Breast epithelium (tissue), 4 donors: ENCODE measurements around the gene EDAR. TPM values are rescaled to one million over a fixed set of nuclear protein-coding genes. Genes with fewer than 3 reads are reported as not detected.

Source experiments
- DNase-seq, 2 donors: peaks; one replicate each; pipeline ENCODE4 v3.0.0-alpha.2; 2019; ENCODE audit warnings: low spot score in 2 of 2
- H3K27ac ChIP-seq, 2 donors: fragments of 200-600 bp; sonication (generic) in 1 of 2; one replicate each; pipeline ENCODE4 v1.5.1; 2016 to 2019; ENCODE audit warnings: mild to moderate bottlenecking in 1 of 2
- H3K27me3 ChIP-seq, 2 donors: fragments of 200-600 bp; sonication (generic) in 1 of 2; one replicate each; pipeline versions ENCODE4 v1.5.1 to v1.6.0; 2017 to 2019; ENCODE audit warnings: control low read depth in 1 of 2, mild to moderate bottlenecking in 1 of 2
- H3K36me3 ChIP-seq: fragments of 200-600 bp; one replicate; pipeline ENCODE4 v1.5.1; 2019
- H3K4me1 ChIP-seq, 2 donors: fragments of 200-600 bp; sonication (generic); one replicate each; pipeline ENCODE4 v1.5.1; 2016 to 2019; ENCODE audit warnings: control low read depth in 1 of 2
- H3K4me3 ChIP-seq, 3 donors: fragments of 200-600 bp; sonication (generic); 1 replicate in 2 of 3; 2 replicates in 1 of 3; pipeline ENCODE4 v1.5.1; 2016 to 2019; ENCODE audit warnings: mild to moderate bottlenecking in 3 of 3, moderate library complexity in 2 of 3
- H3K9me3 ChIP-seq, 2 donors: fragments of 200-600 bp; sonication (generic) in 1 of 2; one replicate each; pipeline ENCODE4 v1.5.1; 2016 to 2019; ENCODE audit warnings: control low read depth in 1 of 2
- CTCF ChIP-seq, 3 donors: fragments of 450-650 bp; IDR thresholded peaks; one replicate each; pipeline ENCODE4 v1.5.1; 2016 to 2017; ENCODE audit warnings: antibody characterized with exemption in 3 of 3, mild to moderate bottlenecking in 3 of 3, moderate library complexity in 3 of 3
- POLR2A ChIP-seq: fragments of 450-650 bp; IDR thresholded peaks from one replicate; pipeline ENCODE4 v1.6.1; 2016; ENCODE audit warnings: antibody characterized with exemption, mild to moderate bottlenecking, moderate library complexity
- POLR2AphosphoS5 ChIP-seq, 3 donors: sonication (generic); formaldehyde crosslinking; IDR thresholded peaks; one replicate each; pipeline ENCODE4 v1.6.1; 2017; ENCODE audit warnings: antibody characterized with exemption in 3 of 3
- intact Hi-C: fragments of 100-400 bp; cut with DNase I; formaldehyde crosslinking; loops from one replicate; pipeline ENCODE4 v1.15.1; 2023; ENCODE audit warnings: low total_unique reads
- total RNA-seq, 3 donors: library from RNA; depleted of rRNA; stranded (reverse); fragments of >200 nt; gene quantifications; one replicate each; pipeline ENCODE4 v1.1.0, GENCODE V29; 2016

EDAR gene
- total RNA-seq, 3 donors from 2014 or later, result 0.29 TPM; not detected in 2

GRCh38 chr2:108963057-108963456 lies 26.0 kb downstream of the EDAR start:
- DNase-seq, result no peak
- no peaks in the 10 kb centered on the region for H3K36me3 ChIP-seq
- H3K27me3 ChIP-seq, result no peaks in the 10 kb centered on the region
- intact Hi-C loops, result no loop called here
- no peak overlapping the region for H3K27ac ChIP-seq
- no peaks in the 10 kb centered on the region for H3K9me3 ChIP-seq
- no peak overlapping the region for H3K4me3 ChIP-seq
- no peaks in the 10 kb centered on the region for H3K4me1 ChIP-seq
- TF ChIP-seq POLR2AphosphoS5 (IDR thresholded peaks at IDR 0.05), result no peak
- TF ChIP-seq CTCF (IDR thresholded peaks at IDR 0.05), result no peak
- no peak for TF ChIP-seq POLR2A

GRCh38 chr2:108961796-108962195 lies 27.2 kb downstream of the EDAR start:
- intact Hi-C loops, result no loop called here
- Histone ChIP-seq H3K36me3 (no peaks in the 10 kb centered on the region), H3K27me3 (no peaks in the 10 kb centered on the region), H3K4me1 (no peaks in the 10 kb centered on the region), H3K9me3 (no peaks in the 10 kb centered on the region), H3K27ac (no peak overlapping the region), H3K4me3 (no peak overlapping the region)
- TF ChIP-seq POLR2AphosphoS5 (IDR thresholded peaks at IDR 0.05) (no peak), POLR2A (no peak), CTCF (IDR thresholded peaks at IDR 0.05) (no peak)
- DNase-seq, result no peak

GRCh38 chr2:108960006-108960405 lies 29.0 kb downstream of the EDAR start:
- TF ChIP-seq POLR2AphosphoS5 (IDR thresholded peaks at IDR 0.05), result no peak
- no peak for TF ChIP-seq CTCF (IDR thresholded peaks at IDR 0.05)
- no peak for TF ChIP-seq POLR2A
- Histone ChIP-seq H3K4me3 (no peak overlapping the region), H3K27ac (no peak overlapping the region), H3K36me3 (no peaks in the 10 kb centered on the region), H3K9me3 (no peaks in the 10 kb centered on the region), H3K27me3 (no peaks in the 10 kb centered on the region), H3K4me1 (no peaks in the 10 kb centered on the region)
- DNase-seq, result no peak
- intact Hi-C loops, result no loop called here

GRCh38 chr2:108959401-108959800 lies 29.6 kb downstream of the EDAR start:
- Histone ChIP-seq H3K4me3 (no peak overlapping the region), H3K4me1 (no peaks in the 10 kb centered on the region), H3K27ac (no peak overlapping the region), H3K36me3 (no peaks in the 10 kb centered on the region), H3K27me3 (no peaks in the 10 kb centered on the region), H3K9me3 (no peaks in the 10 kb centered on the region)
- intact Hi-C loops, result no loop called here
- no peak for TF ChIP-seq POLR2AphosphoS5 (IDR thresholded peaks at IDR 0.05)
- TF ChIP-seq CTCF (IDR thresholded peaks at IDR 0.05), result no peak
- TF ChIP-seq POLR2A, result no peak
- no peak for DNase-seq

GRCh38 chr2:108958632-108959341 lies 30.2 kb downstream of the EDAR start:
- H3K4me3 ChIP-seq, result no peak overlapping the region
- intact Hi-C loops, result no loop called here
- TF ChIP-seq CTCF (IDR thresholded peaks at IDR 0.05) (no peak), POLR2A (no peak)
- no peaks in the 10 kb centered on the region for H3K36me3 ChIP-seq
- H3K27me3 ChIP-seq, result no peaks in the 10 kb centered on the region
- H3K4me1 ChIP-seq, result no peaks in the 10 kb centered on the region
- no peaks in the 10 kb centered on the region for H3K9me3 ChIP-seq
- no peak for DNase-seq
- H3K27ac ChIP-seq, result peak overlapping the region in 1 of 2 donors; percentile 59
